Measurements from ENCODE around the gene H2AZ2.

DNA sequence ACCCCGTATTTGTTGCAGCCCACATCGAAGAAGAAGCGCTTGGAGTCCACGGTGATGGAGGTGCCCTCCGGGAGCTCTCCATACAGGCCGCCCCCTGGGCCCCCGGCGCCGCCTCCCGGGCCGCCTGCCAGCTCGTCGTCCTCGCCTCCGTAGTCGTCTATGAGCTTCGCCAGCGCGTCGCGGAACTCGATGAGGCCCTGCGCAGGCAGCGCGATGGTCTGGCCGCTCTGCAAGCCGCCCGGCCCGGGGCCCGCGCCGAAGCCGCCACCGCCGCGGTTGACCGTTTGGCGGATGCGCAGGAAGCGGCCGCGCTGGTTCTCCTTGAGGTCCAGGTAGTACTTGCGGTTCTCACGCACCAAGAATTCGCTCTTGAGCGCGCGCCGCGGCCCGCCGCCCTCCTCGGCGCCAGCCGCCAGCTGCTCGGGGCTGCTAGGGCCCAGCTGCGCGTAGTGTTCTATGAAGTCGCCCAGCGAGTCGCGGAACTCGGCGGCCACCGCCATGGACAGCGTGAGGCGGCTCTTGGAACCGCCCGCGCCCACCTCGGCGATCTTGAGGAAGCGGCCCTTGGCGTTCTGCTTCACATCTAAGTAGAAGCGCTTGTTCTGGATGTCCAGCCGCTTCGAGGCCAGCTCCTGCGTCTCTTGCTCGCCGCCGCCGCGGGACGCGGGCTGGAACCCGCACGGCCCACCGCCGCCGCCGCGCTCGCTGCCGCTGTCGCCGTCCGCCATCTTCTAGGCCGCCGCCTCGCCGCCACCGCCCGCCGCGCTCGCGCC, 36.9 kb upstream of the H2AZ2 start:
- TF ChIP-seq, protein P1, sequence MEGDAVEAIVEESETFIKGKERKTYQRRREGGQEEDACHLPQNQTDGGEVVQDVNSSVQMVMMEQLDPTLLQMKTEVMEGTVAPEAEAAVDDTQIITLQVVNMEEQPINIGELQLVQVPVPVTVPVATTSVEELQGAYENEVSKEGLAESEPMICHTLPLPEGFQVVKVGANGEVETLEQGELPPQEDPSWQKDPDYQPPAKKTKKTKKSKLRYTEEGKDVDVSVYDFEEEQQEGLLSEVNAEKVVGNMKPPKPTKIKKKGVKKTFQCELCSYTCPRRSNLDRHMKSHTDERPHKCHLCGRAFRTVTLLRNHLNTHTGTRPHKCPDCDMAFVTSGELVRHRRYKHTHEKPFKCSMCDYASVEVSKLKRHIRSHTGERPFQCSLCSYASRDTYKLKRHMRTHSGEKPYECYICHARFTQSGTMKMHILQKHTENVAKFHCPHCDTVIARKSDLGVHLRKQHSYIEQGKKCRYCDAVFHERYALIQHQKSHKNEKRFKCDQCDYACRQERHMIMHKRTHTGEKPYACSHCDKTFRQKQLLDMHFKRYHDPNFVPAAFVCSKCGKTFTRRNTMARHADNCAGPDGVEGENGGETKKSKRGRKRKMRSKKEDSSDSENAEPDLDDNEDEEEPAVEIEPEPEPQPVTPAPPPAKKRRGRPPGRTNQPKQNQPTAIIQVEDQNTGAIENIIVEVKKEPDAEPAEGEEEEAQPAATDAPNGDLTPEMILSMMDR (IDR thresholded peaks at IDR 0.05) = no peak
- no peak for TF ChIP-seq EZH2 (IDR thresholded peaks at IDR 0.05; ENCODE audit: borderline replicate concordance, insufficient read depth, low read depth, low read length, poor library complexity, severe bottlenecking)

Measured in B cell (primary cell).